ENCODE results near the gene SLX4IP.

Gene SLX4IP

GRCh38 chr20:10579942-10580341, 144.8 kb downstream of the SLX4IP start:
- TF ChIP-seq TAF1 (IDR thresholded peaks at IDR 0.05; ENCODE audit: low read depth) = no peak
- TF ChIP-seq NFIC (IDR thresholded peaks at IDR 0.05) = no peak
- TF ChIP-seq, protein P1, sequence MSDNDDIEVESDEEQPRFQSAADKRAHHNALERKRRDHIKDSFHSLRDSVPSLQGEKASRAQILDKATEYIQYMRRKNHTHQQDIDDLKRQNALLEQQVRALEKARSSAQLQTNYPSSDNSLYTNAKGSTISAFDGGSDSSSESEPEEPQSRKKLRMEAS (IDR thresholded peaks at IDR 0.05) = no peak
- no peak for TF ChIP-seq EP300 (IDR thresholded peaks at IDR 0.05; ENCODE audit: borderline replicate concordance)
- TF ChIP-seq CREB1 (IDR thresholded peaks at IDR 0.05; ENCODE audit: low read depth) = no peak
- no peak for TF ChIP-seq EGR1 (IDR thresholded peaks at IDR 0.05)
- TF ChIP-seq TCF12 (IDR thresholded peaks at IDR 0.05; ENCODE audit: low read depth) = no peak
- TF ChIP-seq CEBPB (IDR thresholded peaks at IDR 0.05) = no peak
- no peak for TF ChIP-seq TEAD4 (IDR thresholded peaks at IDR 0.05)
- no peak for TF ChIP-seq ZBTB7A (IDR thresholded peaks at IDR 0.05; ENCODE audit: low read depth)
- TF ChIP-seq, protein P2, sequence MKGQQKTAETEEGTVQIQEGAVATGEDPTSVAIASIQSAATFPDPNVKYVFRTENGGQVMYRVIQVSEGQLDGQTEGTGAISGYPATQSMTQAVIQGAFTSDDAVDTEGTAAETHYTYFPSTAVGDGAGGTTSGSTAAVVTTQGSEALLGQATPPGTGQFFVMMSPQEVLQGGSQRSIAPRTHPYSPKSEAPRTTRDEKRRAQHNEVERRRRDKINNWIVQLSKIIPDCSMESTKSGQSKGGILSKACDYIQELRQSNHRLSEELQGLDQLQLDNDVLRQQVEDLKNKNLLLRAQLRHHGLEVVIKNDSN (IDR thresholded peaks at IDR 0.05) = no peak
- TF ChIP-seq, protein P3, sequence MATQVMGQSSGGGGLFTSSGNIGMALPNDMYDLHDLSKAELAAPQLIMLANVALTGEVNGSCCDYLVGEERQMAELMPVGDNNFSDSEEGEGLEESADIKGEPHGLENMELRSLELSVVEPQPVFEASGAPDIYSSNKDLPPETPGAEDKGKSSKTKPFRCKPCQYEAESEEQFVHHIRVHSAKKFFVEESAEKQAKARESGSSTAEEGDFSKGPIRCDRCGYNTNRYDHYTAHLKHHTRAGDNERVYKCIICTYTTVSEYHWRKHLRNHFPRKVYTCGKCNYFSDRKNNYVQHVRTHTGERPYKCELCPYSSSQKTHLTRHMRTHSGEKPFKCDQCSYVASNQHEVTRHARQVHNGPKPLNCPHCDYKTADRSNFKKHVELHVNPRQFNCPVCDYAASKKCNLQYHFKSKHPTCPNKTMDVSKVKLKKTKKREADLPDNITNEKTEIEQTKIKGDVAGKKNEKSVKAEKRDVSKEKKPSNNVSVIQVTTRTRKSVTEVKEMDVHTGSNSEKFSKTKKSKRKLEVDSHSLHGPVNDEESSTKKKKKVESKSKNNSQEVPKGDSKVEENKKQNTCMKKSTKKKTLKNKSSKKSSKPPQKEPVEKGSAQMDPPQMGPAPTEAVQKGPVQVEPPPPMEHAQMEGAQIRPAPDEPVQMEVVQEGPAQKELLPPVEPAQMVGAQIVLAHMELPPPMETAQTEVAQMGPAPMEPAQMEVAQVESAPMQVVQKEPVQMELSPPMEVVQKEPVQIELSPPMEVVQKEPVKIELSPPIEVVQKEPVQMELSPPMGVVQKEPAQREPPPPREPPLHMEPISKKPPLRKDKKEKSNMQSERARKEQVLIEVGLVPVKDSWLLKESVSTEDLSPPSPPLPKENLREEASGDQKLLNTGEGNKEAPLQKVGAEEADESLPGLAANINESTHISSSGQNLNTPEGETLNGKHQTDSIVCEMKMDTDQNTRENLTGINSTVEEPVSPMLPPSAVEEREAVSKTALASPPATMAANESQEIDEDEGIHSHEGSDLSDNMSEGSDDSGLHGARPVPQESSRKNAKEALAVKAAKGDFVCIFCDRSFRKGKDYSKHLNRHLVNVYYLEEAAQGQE (IDR thresholded peaks at IDR 0.05; ENCODE audit: low read depth) = no peak
- TF ChIP-seq YY1 (IDR thresholded peaks at IDR 0.05; ENCODE audit: low read depth) = no peak
- no peak for TF ChIP-seq RAD21 (IDR thresholded peaks at IDR 0.05; ENCODE audit: low read depth)
- no peak for TF ChIP-seq FOXM1 (IDR thresholded peaks at IDR 0.05; ENCODE audit: borderline replicate concordance, low read depth)

GRCh38 chr20:10580700-10581099, 145.6 kb downstream of the SLX4IP start:
- TF ChIP-seq EP300 (IDR thresholded peaks at IDR 0.05; ENCODE audit: borderline replicate concordance) (no peak), NFIC (IDR thresholded peaks at IDR 0.05) (no peak), CREB1 (IDR thresholded peaks at IDR 0.05; ENCODE audit: low read depth) (no peak), EGR1 (IDR thresholded peaks at IDR 0.05) (no peak), TCF12 (IDR thresholded peaks at IDR 0.05; ENCODE audit: low read depth) (no peak), ZBTB7A (IDR thresholded peaks at IDR 0.05; ENCODE audit: low read depth) (no peak), RAD21 (IDR thresholded peaks at IDR 0.05; ENCODE audit: low read depth) (no peak), YY1 (IDR thresholded peaks at IDR 0.05; ENCODE audit: low read depth) (no peak), FOXM1 (IDR thresholded peaks at IDR 0.05; ENCODE audit: borderline replicate concordance, low read depth) (no peak), TEAD4 (IDR thresholded peaks at IDR 0.05) (no peak), TAF1 (IDR thresholded peaks at IDR 0.05; ENCODE audit: low read depth) (no peak), CEBPB (IDR thresholded peaks at IDR 0.05) (no peak)
- TF ChIP-seq, protein P3 (IDR thresholded peaks at IDR 0.05; ENCODE audit: low read depth) = no peak
- TF ChIP-seq, protein P2 (IDR thresholded peaks at IDR 0.05) = no peak
- TF ChIP-seq, protein P1 (IDR thresholded peaks at IDR 0.05) = no peak

GRCh38 chr20:10581823-10582222, 146.7 kb downstream of the SLX4IP start:
- TF ChIP-seq CREB1 (IDR thresholded peaks at IDR 0.05; ENCODE audit: low read depth) (no peak), CEBPB (IDR thresholded peaks at IDR 0.05) (no peak), TCF12 (IDR thresholded peaks at IDR 0.05; ENCODE audit: low read depth) (no peak), NFIC (IDR thresholded peaks at IDR 0.05) (no peak), EGR1 (IDR thresholded peaks at IDR 0.05) (no peak)

DNA sequence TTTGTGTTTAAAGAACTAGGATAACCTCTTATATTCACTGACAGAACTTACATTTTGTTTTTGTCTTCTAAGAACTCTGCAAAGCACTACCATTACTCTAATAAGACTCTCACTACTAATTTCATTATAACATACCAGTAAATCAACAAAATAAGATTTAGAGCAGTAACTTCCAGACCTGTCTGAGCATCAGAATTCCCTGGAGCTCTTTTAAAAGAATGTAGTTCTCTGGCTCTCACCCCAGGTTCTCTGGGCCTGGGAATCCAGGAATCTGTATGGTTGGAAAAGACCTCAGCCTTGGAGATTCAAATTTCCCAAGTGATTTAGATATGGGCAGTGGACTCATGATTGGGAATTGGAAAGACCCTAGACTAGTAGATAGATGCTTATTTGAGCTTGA, 149.3 kb downstream of the SLX4IP start:
- no peak for TF ChIP-seq CREB1 (IDR thresholded peaks at IDR 0.05; ENCODE audit: low read depth)
- TF ChIP-seq FOXM1 (IDR thresholded peaks at IDR 0.05; ENCODE audit: borderline replicate concordance, low read depth) = no peak
- TF ChIP-seq, protein P3 (IDR thresholded peaks at IDR 0.05; ENCODE audit: low read depth) = no peak
- TF ChIP-seq EGR1 (IDR thresholded peaks at IDR 0.05) = no peak
- TF ChIP-seq CEBPB (IDR thresholded peaks at IDR 0.05) = no peak
- no peak for TF ChIP-seq RAD21 (IDR thresholded peaks at IDR 0.05; ENCODE audit: low read depth)
- TF ChIP-seq EP300 (IDR thresholded peaks at IDR 0.05; ENCODE audit: borderline replicate concordance) = no peak
- TF ChIP-seq, protein P2 (IDR thresholded peaks at IDR 0.05) = no peak
- no peak for TF ChIP-seq YY1 (IDR thresholded peaks at IDR 0.05; ENCODE audit: low read depth)
- no peak for TF ChIP-seq TEAD4 (IDR thresholded peaks at IDR 0.05)
- TF ChIP-seq TCF12 (IDR thresholded peaks at IDR 0.05; ENCODE audit: low read depth) = no peak
- no peak for TF ChIP-seq ZBTB7A (IDR thresholded peaks at IDR 0.05; ENCODE audit: low read depth)
- TF ChIP-seq TAF1 (IDR thresholded peaks at IDR 0.05; ENCODE audit: low read depth) = no peak
- TF ChIP-seq, protein P1 (IDR thresholded peaks at IDR 0.05) = no peak
- TF ChIP-seq NFIC (IDR thresholded peaks at IDR 0.05) = no peak
